Heart left ventricle (tissue), 16 donors: ENCODE measurements around the gene AIG1. TPM values are rescaled to one million over a fixed set of nuclear protein-coding genes. Genes with fewer than 3 reads are reported as not detected.

Source experiments
- ATAC-seq, 4 donors: fragments of 200-7000 bp; cut with Tn5 transposase; one replicate each; pipeline ENCODE4 v1.9.1; 2020 to 2022; ENCODE audit warnings: moderate library complexity in 4 of 4, mild to moderate bottlenecking in 3 of 4, moderate number of reproducible peaks in 1 of 4
- DNase-seq, 5 donors: peaks; one replicate each; pipeline ENCODE4 v3.0.0-alpha.2; 2020
- H3K27ac ChIP-seq, 12 donors: fragments of 200-600 bp; sonication (generic) in 4 of 12; one replicate each; pipeline versions ENCODE4 v1.5.0 to v1.8.0; 2016 to 2022; ENCODE audit warnings: mild to moderate bottlenecking in 2 of 12
- H3K27me3 ChIP-seq, 9 donors: fragments of 200-600 bp; sonication (generic) in 2 of 9; one replicate each; pipeline versions ENCODE4 v1.5.1 to v1.8.0; 2016 to 2022; ENCODE audit warnings: mild to moderate bottlenecking in 3 of 9
- H3K36me3 ChIP-seq, 9 donors: fragments of 200-600 bp; sonication (generic) in 2 of 9; one replicate each; pipeline versions ENCODE4 v1.5.0 to v1.8.0; 2018 to 2022; ENCODE audit warnings: mild to moderate bottlenecking in 2 of 9
- H3K4me1 ChIP-seq, 12 donors: fragments of 200-600 bp; sonication (generic) in 4 of 12; one replicate each; pipeline versions ENCODE4 v1.5.0 to v1.8.0; 2016 to 2022; ENCODE audit warnings: mild to moderate bottlenecking in 3 of 12
- H3K4me3 ChIP-seq, 12 donors: fragments of 200-600 bp; sonication (generic) in 4 of 12; one replicate each; pipeline versions ENCODE4 v1.5.0 to v1.8.0; 2017 to 2022; ENCODE audit warnings: mild to moderate bottlenecking in 9 of 12, moderate library complexity in 4 of 12
- H3K9me3 ChIP-seq, 12 donors: fragments of 200-600 bp; sonication (generic) in 4 of 12; one replicate each; pipeline versions ENCODE4 v1.5.0 to v1.8.0; 2016 to 2022; ENCODE audit warnings: mild to moderate bottlenecking in 1 of 12
- CTCF ChIP-seq, 12 donors: fragments of 200-600 bp; sonication (generic) in 4 of 12; IDR thresholded peaks; one replicate each; pipeline versions ENCODE4 v1.5.0 to v1.8.0; 2018 to 2022; ENCODE audit warnings: antibody characterized with exemption in 12 of 12, mild to moderate bottlenecking in 5 of 12
- POLR2A ChIP-seq, 2 donors: fragments of 450-650 bp; IDR thresholded peaks; one replicate each; pipeline ENCODE4 v1.6.1; 2017; ENCODE audit warnings: antibody characterized with exemption in 2 of 2, mild to moderate bottlenecking in 2 of 2, moderate library complexity in 2 of 2
- WGBS, 4 donors: extraction: QIAGEN DNeasy Blood & Tissue Kit in 2 of 4; methylation state at CpG; one replicate each; pipeline versions ENCODE4 v1.1.5 to v1.1.7; 2013 to 2018; 5-methylcytosine and 5-hydroxymethylcytosine counted together
- intact Hi-C, 10 donors: fragments of 100-400 bp; cut with DNase I; formaldehyde crosslinking; loops; one replicate each; pipeline versions ENCODE4 v1.11.1 to v1.14.2; 2022
- polyA plus RNA-seq, 2 donors: library from polyadenylated mRNA; stranded (reverse); fragments of 200-250 nt; gene quantifications; one replicate each; pipeline ENCODE4 v1.2.3, GENCODE V29; 2013
- total RNA-seq, 9 donors: library from RNA; depleted of rRNA in 2 of 9; stranded (reverse); fragments of >200 nt in 2 of 9; fragmentation: NEBNext Ultra II Directional in 3 of 9; extraction: Animal tissue kit (Norgen Biotek cat#: 25700) in 3 of 9; gene quantifications; one replicate each; pipeline versions ENCODE4 v1.1.0 to v1.2.4, GENCODE V29; 2016 to 2023
- donor health status: ischemic (EF 13 %, LVEDD 7.1; RV severe dilation, severe dysfunction).
- donor health status: healthy with polysubstance abuse.
- donor health status: DM: no; HTN: yes; CAD: no.
- donor health status: DM: no; HTN: no; CAD: no.
- donor health status: ischemic (EF 25% LVEDD 6.9; RV normal size, moderate dysfunction).
- donor health status: ischemic (EF 25% LVEDD 5.7; RV mildly dilated, moderate dysfunction).
- donor health status: healthy.
- donor health status: DM: yes; HTN: yes; CAD: no.
- donor health status: ischemic (EF 35%, LVEDD 5.7; RV mildly dilated, moderate dysfunction).
- donor health status: nonischemic (EF 11% LVEDD 7.7; RV severe dilation, severe dysfunction).
- donor health status: DM: yes; HTN: yes; CAD: no.
- donor health status: PGD.
- donor health status: ischemic (EF 29% LVEDD 5.4; RV normal size, mild dysfunction).
- donor health status: nonischemic (EF 23%, LVEDD 6.1; RV moderate dilation, normal function).

The AIG1 gene
- total and polyA plus RNA-seq, 11 donors: 18.1 to 101 (median 64.0) TPM

DNA sequence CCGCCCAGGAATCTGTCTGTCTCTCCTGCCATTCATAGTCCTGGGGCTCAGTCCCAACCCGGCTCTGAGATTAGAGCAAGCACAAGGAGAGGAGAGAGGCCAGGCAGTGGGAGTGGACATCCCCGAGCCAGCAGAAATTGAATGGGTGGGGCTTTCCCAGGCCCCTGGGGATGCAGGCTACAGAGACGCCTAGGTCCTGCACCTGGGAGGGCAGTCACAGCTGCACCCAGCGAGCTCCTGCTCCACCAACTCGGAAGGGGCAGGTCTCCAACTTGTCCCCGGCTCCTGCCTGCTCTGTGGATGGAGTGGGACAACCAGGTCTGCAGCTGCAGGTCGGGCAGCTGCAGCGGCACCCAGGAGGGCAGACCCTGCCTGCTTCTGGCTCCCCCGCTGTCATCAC, 11.1 kb upstream of the AIG1 start:
- DNase-seq (peak in 1 of 5 donors; percentile 48), ATAC-seq (no peak)
- intact Hi-C loops: loop anchor here in 2 of 10 donors (10.0 kb wide), 1 partner anchor 95 kb away; no protein-coding TSS in a partner anchor
- Histone ChIP-seq H3K27me3 (no peaks in the 10 kb centered on the region), H3K27ac (no peak overlapping the region), H3K4me3 (no peak overlapping the region), H3K9me3 (peaks cover 0 to 8% (median 0%) of the 10 kb centered on the region in 12 donors), H3K36me3 (no peaks in the 10 kb centered on the region), H3K4me1 (no peaks in the 10 kb centered on the region)
- WGBS, 4 donors: 72 to 81% (median 77%) methylated on average over 10 of the region's 10 CpGs
- TF ChIP-seq POLR2A (IDR thresholded peaks at IDR 0.05): no peak
- TF ChIP-seq CTCF (IDR thresholded peaks at IDR 0.05): no peak

DNA sequence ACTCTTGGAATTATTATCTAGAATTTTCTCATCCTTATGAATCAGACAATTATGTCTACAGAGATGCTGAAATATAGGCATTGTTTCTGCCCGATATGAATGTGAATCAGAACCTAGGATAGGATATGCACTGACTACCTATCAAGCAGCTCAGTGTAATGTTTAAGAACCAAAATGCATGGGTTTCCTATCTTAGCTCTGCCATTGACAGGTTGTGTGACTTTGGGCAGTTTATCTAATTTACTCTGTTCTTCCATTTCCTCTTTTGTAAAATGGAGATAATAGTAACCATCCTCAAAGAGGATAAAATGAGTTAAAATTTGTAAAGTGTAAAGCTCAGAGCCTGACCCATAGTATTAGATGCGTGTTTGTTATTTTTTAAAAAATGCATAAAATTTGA, 10.2 kb upstream of the AIG1 start:
- H3K9me3 ChIP-seq: peaks cover 0 to 8% (median 0%) of the 10 kb centered on the region in 12 donors
- ATAC-seq (no peak), DNase-seq (no peak)
- 90 to 97% (median 92%) methylated on average over 2 of the region's 2 CpGs for WGBS, 4 donors
- no peaks in the 10 kb centered on the region for H3K27me3 ChIP-seq
- TF ChIP-seq CTCF (IDR thresholded peaks at IDR 0.05) (no peak), POLR2A (IDR thresholded peaks at IDR 0.05) (no peak)
- H3K4me3 ChIP-seq: no peak overlapping the region
- H3K36me3 ChIP-seq: no peaks in the 10 kb centered on the region
- H3K27ac ChIP-seq: no peak overlapping the region
- no peaks in the 10 kb centered on the region for H3K4me1 ChIP-seq
- intact Hi-C loops: loop anchor here in 2 of 10 donors (10.0 kb wide), 1 partner anchor 96 kb away; no protein-coding TSS in a partner anchor

DNA sequence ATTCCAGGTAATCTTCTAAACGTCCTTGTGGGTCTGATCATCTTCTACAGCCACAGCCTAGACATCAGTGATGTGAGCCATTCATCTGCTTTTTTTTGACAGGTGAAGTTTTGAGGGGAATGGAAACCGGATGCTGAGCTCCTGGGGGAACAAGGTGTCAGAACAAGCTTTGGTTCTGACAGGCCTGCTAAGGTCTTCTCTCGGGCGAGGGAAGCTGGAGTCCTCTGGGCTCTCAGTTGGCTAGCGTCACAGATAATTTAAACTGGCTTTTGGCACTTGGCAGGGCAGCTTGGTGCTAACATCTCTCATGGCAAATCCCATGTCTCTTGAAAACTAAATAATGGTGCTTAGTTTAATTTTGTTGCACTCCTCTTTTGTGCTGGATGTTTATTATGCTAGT, 8.4 kb upstream of the AIG1 start:
- DNase-seq (no peak), ATAC-seq (no peak)
- Histone ChIP-seq H3K9me3 (peaks cover 0 to 8% (median 0%) of the 10 kb centered on the region in 12 donors), H3K27ac (no peak overlapping the region), H3K27me3 (no peaks in the 10 kb centered on the region), H3K4me1 (no peaks in the 10 kb centered on the region), H3K4me3 (no peak overlapping the region), H3K36me3 (no peaks in the 10 kb centered on the region)
- TF ChIP-seq POLR2A (IDR thresholded peaks at IDR 0.05): no peak
- no peak for TF ChIP-seq CTCF (IDR thresholded peaks at IDR 0.05)
- 76 to 86% (median 82%) methylated on average over 5 of the region's 5 CpGs for WGBS, 4 donors
- intact Hi-C loops: loop anchor here in 2 of 10 donors (10.0 kb wide), 1 partner anchor 97 kb away; no protein-coding TSS in a partner anchor

DNA sequence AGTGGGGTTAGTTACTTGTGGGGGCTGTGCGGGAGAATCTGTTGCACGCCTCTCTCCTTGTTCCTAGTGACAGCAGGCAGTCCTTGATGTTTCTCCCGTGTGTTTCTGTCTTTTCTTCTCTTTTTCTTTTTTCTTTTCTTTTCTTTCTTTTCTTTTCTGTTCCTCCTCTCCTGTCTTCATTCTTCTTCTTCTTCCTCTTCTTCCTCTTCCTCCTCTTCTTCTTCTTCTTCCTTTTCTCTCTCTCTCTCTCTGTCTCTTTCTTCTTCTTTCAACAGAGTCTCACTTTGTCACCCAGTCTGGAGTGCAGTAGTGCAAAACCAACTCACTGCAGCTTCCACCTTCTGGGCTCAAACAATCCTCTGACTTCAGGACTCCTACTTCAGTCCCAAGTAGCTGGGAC, 6.8 kb upstream of the AIG1 start:
- H3K27me3 ChIP-seq: no peaks in the 10 kb centered on the region
- no peak for TF ChIP-seq CTCF (IDR thresholded peaks at IDR 0.05)
- 84 to 94% (median 87%) methylated on average over 3 of the region's 3 CpGs for WGBS, 4 donors
- DNase-seq: no peak
- no peaks in the 10 kb centered on the region for H3K9me3 ChIP-seq
- no peaks in the 10 kb centered on the region for H3K36me3 ChIP-seq
- ATAC-seq: no peak
- no peaks in the 10 kb centered on the region for H3K4me1 ChIP-seq
- H3K27ac ChIP-seq: no peak overlapping the region
- H3K4me3 ChIP-seq: no peak overlapping the region
- intact Hi-C loops: loop anchor here in 2 of 10 donors (10.0 kb wide), 1 partner anchor 99 kb away; no protein-coding TSS in a partner anchor
